ENCODE measurements around the gene FPR2.
A peak's percentile ranks its signal among the peaks of the same experiment; 100 is the strongest.
"Not testable (repeated sequence)": the region's sequence is repeated elsewhere in the genome, so short reads cannot be mapped to it uniquely, and the experiment has no call there.

Gene FPR2

GRCh38 chr19:51784922-51785690 lies 24.1 kb downstream of the FPR2 start:
- no peak for DNase-seq

- DNase-seq: no peak
Observed at GRCh38 chr19:51786646-51787494, 25.9 kb downstream of the FPR2 start.

GRCh38 chr19:51788029-51788428 lies 27.0 kb downstream of the FPR2 start:
- no peak for DNase-seq

GRCh38 chr19:51789061-51789795 lies 28.2 kb downstream of the FPR2 start:
- no peak for DNase-seq

GRCh38 chr19:51792932-51793331 lies 32.0 kb downstream of the FPR2 start:
- DNase-seq: no peak

GRCh38 chr19:51793994-51794393 lies 33.0 kb downstream of the FPR2 start:
- DNase-seq: no peak

- DNase-seq: no peak
Observed at GRCh38 chr19:51794885-51795490, 34.0 kb downstream of the FPR2 start, which contains the start of gene FPR3. FPR3 (plus strand) TSS chr19:51795157; CDS start chr19:51823749, 28,592 bp downstream.

- no peak for DNase-seq
Observed at GRCh38 chr19:51796195-51796679, 35.3 kb downstream of the FPR2 start.

GRCh38 chr19:51797480-51797879 lies 36.5 kb downstream of the FPR2 start:
- no peak for DNase-seq

GRCh38 chr19:51798062-51798461 lies 37.1 kb downstream of the FPR2 start:
- DNase-seq: no peak

GRCh38 chr19:51799034-51799773 lies 38.2 kb downstream of the FPR2 start:
- DNase-seq: peak; percentile 40

GRCh38 chr19:51799774-51800472 lies 38.9 kb downstream of the FPR2 start:
- no peak for DNase-seq

- DNase-seq: no peak
Observed at GRCh38 chr19:51800473-51801244, 39.7 kb downstream of the FPR2 start.

GRCh38 chr19:51802775-51803174 lies 41.8 kb downstream of the FPR2 start:
- DNase-seq: no peak

GRCh38 chr19:51803519-51803918 lies 42.5 kb downstream of the FPR2 start:
- DNase-seq: no peak

- no peak for DNase-seq
Observed at GRCh38 chr19:51803967-51804366, 43.0 kb downstream of the FPR2 start.

- not testable (repeated sequence) for DNase-seq
Observed at GRCh38 chr19:51804789-51805188, 43.8 kb downstream of the FPR2 start.

GRCh38 chr19:51805396-51805795 lies 44.4 kb downstream of the FPR2 start:
- not testable (repeated sequence) for DNase-seq

GRCh38 chr19:51806571-51806970 lies 45.6 kb downstream of the FPR2 start:
- not testable (repeated sequence) for DNase-seq

- DNase-seq: no peak
Observed at GRCh38 chr19:51807111-51807701, 46.2 kb downstream of the FPR2 start.

Data from eye (tissue), 1 donor.